ENCODE data around the gene PEX3.
"Not testable (repeated sequence)": the region's sequence is repeated elsewhere in the genome, so short reads cannot be mapped to it uniquely, and the experiment has no call there.

PEX3 gene

GRCh38 chr6:143507358-143508145, 56.9 kb downstream of the PEX3 start:
- DNase-seq: no peak

- not testable (repeated sequence) for DNase-seq
These were observed 59.7 kb downstream of the PEX3 start for GRCh38 chr6:143510326-143510725.

GRCh38 chr6:143510991-143511891, 60.6 kb downstream of the PEX3 start, which contains the start of gene FUCA2:
Gene FUCA2, minus strand, starts transcription at chr6:143511720. Its CDS starts 86 bp downstream, at chr6:143511634.
- peak; percentile 58 to 70 for DNase-seq

GRCh38 chr6:143513410-143513809, 62.8 kb downstream of the PEX3 start:
- DNase-seq: peak in 1 of 2 experiments; percentile 5

- no peak for DNase-seq
These were observed 64.6 kb downstream of the PEX3 start for GRCh38 chr6:143515061-143515760.

GRCh38 chr6:143515766-143516355, 65.3 kb downstream of the PEX3 start:
- DNase-seq: no peak

GRCh38 chr6:143516690-143517446, 66.3 kb downstream of the PEX3 start:
- no peak for DNase-seq

- no peak for DNase-seq
These were observed 66.8 kb downstream of the PEX3 start for GRCh38 chr6:143517447-143517773.

GRCh38 chr6:143522039-143522600, 71.5 kb downstream of the PEX3 start:
- DNase-seq: no peak

- DNase-seq: no peak
These were observed 74.8 kb downstream of the PEX3 start for GRCh38 chr6:143525356-143525755.

- no peak for DNase-seq
These were observed 77.1 kb downstream of the PEX3 start for GRCh38 chr6:143527677-143528076.

- DNase-seq: no peak
These were observed 77.7 kb downstream of the PEX3 start for GRCh38 chr6:143528164-143528811.

GRCh38 chr6:143529095-143529494, 78.5 kb downstream of the PEX3 start:
- DNase-seq: peak in 1 of 2 experiments; percentile 17

GRCh38 chr6:143531720-143532499, 81.3 kb downstream of the PEX3 start:
- no peak for DNase-seq

GRCh38 chr6:143535189-143535614, 84.6 kb downstream of the PEX3 start:
- DNase-seq: no peak

- peak; percentile 19 to 51 for DNase-seq
These were observed 85.9 kb downstream of the PEX3 start for GRCh38 chr6:143536461-143536865.

- DNase-seq: peak in 1 of 2 experiments; percentile 39
These were observed 86.5 kb downstream of the PEX3 start for GRCh38 chr6:143536866-143537691.

- no peak for DNase-seq
These were observed 87.8 kb downstream of the PEX3 start for GRCh38 chr6:143538374-143538773.

GRCh38 chr6:143539106-143539505, 88.5 kb downstream of the PEX3 start:
- no peak for DNase-seq

Data from SW 1271 (cell line).